ENCODE measurements around the gene TMEM8B.

Gene TMEM8B

GRCh38 chr9:35840881-35841644 lies 12.0 kb downstream of the TMEM8B start:
- DNase-seq: no peak

- DNase-seq: no peak
Measured at GRCh38 chr9:35841645-35841900, 12.5 kb downstream of the TMEM8B start.

GRCh38 chr9:35842020-35842745 lies 13.2 kb downstream of the TMEM8B start:
- no peak for DNase-seq

- DNase-seq: no peak
Measured at GRCh38 chr9:35842795-35843194, 13.8 kb downstream of the TMEM8B start.

- peak; percentile 55 for DNase-seq
Measured at GRCh38 chr9:35844628-35845270, 15.7 kb downstream of the TMEM8B start.

GRCh38 chr9:35845824-35846771 lies 17.1 kb downstream of the TMEM8B start:
- no peak for DNase-seq

- no peak for DNase-seq
Measured at GRCh38 chr9:35847792-35848572, 19.0 kb downstream of the TMEM8B start.

GRCh38 chr9:35852267-35852815 lies 23.3 kb downstream of the TMEM8B start:
- DNase-seq: no peak

- no peak for DNase-seq
Measured at GRCh38 chr9:35852876-35853865, 24.1 kb downstream of the TMEM8B start.

- DNase-seq: no peak
Measured at GRCh38 chr9:35854091-35854762, 25.2 kb downstream of the TMEM8B start.

- DNase-seq: no peak
Measured at GRCh38 chr9:35856206-35856605, 27.2 kb downstream of the TMEM8B start.

GRCh38 chr9:35856882-35857281 lies 27.9 kb downstream of the TMEM8B start:
- DNase-seq: no peak

GRCh38 chr9:35858458-35858857 lies 29.4 kb downstream of the TMEM8B start:
- no peak for DNase-seq

- DNase-seq: no peak
Measured at GRCh38 chr9:35859310-35859989, 30.4 kb downstream of the TMEM8B start.

GRCh38 chr9:35859990-35860339 lies 30.9 kb downstream of the TMEM8B start:
- DNase-seq: no peak

GRCh38 chr9:35861161-35861897 lies 32.3 kb downstream of the TMEM8B start:
- no peak for DNase-seq

- DNase-seq: no peak
Measured at GRCh38 chr9:35862328-35862727, 33.3 kb downstream of the TMEM8B start.

GRCh38 chr9:35863583-35863982 lies 34.6 kb downstream of the TMEM8B start:
- no peak for DNase-seq
